Spleen (tissue), 11 donors: ENCODE results near the gene FLVCR2. TPM values are rescaled to one million over a fixed set of nuclear protein-coding genes. Genes with fewer than 3 reads are reported as not detected.

ENCODE experiments used
- DNase-seq: peaks from one replicate; pipeline ENCODE4 v3.0.0-alpha.2; 2020
- H3K27ac ChIP-seq, 8 donors: fragments of 200-600 bp; sonication (generic) in 7 of 8; 1 replicate in 4 of 8; 2 replicates in 4 of 8; pipeline versions ENCODE4 v1.5.0 to v1.8.0; 2016 to 2021; ENCODE audit warnings: inconsistent platforms in 4 of 8, mild to moderate bottlenecking in 4 of 8, moderate library complexity in 1 of 8
- H3K27me3 ChIP-seq, 7 donors: fragments of 200-600 bp; sonication (generic) in 6 of 7; replicated peaks in 1 of 7; 1 replicate in 4 of 7; 2 replicates in 3 of 7; pipeline versions ENCODE4 v1.5.0 to v1.8.0; 2016 to 2021; ENCODE audit warnings: inconsistent platforms in 3 of 7, mild to moderate bottlenecking in 1 of 7
- H3K36me3 ChIP-seq, 6 donors: fragments of 200-600 bp; sonication (generic) in 5 of 6; 1 replicate in 4 of 6; 2 replicates in 2 of 6; pipeline versions ENCODE4 v1.5.0 to v1.8.0; 2016 to 2021; ENCODE audit warnings: inconsistent platforms in 2 of 6
- H3K4me1 ChIP-seq, 6 donors: fragments of 200-600 bp; sonication (generic) in 5 of 6; 1 replicate in 3 of 6; 2 replicates in 3 of 6; pipeline versions ENCODE4 v1.5.0 to v1.8.0; 2016 to 2021; ENCODE audit warnings: inconsistent platforms in 3 of 6
- H3K4me3 ChIP-seq, 8 donors: fragments of 200-600 bp; sonication (generic) in 7 of 8; 1 replicate in 4 of 8; 2 replicates in 4 of 8; pipeline versions ENCODE4 v1.5.0 to v1.8.0; 2016 to 2021; ENCODE audit warnings: inconsistent platforms in 4 of 8, mild to moderate bottlenecking in 4 of 8, moderate library complexity in 2 of 8
- H3K9me3 ChIP-seq, 8 donors: fragments of 200-600 bp; sonication (generic) in 7 of 8; 1 replicate in 4 of 8; 2 replicates in 4 of 8; pipeline versions ENCODE4 v1.5.0 to v1.8.0; 2016 to 2021; ENCODE audit warnings: inconsistent platforms in 4 of 8
- POLR2A ChIP-seq, 3 donors: fragments of 450-650 bp; IDR thresholded peaks; one replicate each; pipeline ENCODE4 v1.5.1; 2017; ENCODE audit warnings: antibody characterized with exemption in 3 of 3, mild to moderate bottlenecking in 1 of 3
- POLR2AphosphoS5 ChIP-seq, 3 donors: sonication (generic); formaldehyde crosslinking; IDR thresholded peaks; one replicate each; pipeline ENCODE4 v1.5.1; 2017; ENCODE audit warnings: antibody characterized with exemption in 3 of 3
- WGBS, 5 donors: extraction: QIAGEN DNeasy Blood & Tissue Kit in 3 of 5; methylation state at CpG; one replicate each; pipeline versions ENCODE4 v1.1.5 to v1.1.7; 2013 to 2018; 5-methylcytosine and 5-hydroxymethylcytosine counted together
- intact Hi-C: fragments of 100-400 bp; cut with DNase I; formaldehyde crosslinking; loops from one replicate; pipeline ENCODE4 v1.15.0; 2023; ENCODE audit warnings: low total_unique reads
- polyA plus RNA-seq, 3 donors: library from polyadenylated mRNA; stranded (reverse); fragments of 200-250 nt; gene quantifications; one replicate each; pipeline ENCODE4 v1.2.1, GENCODE V29; 2013
- total RNA-seq, 7 donors: library from RNA; depleted of rRNA in 3 of 7; stranded (reverse); fragments of >200 nt in 3 of 7; fragmentation: NEBNext Ultra II Directional in 4 of 7; extraction: Animal tissue kit (Norgen Biotek cat#: 25700) in 4 of 7; gene quantifications; one replicate each; pipeline versions ENCODE4 v1.1.0 to v1.2.1, GENCODE V29; 2016 to 2021
- TF ChIP-seq, protein P1 (sequence below), 11 experiments: fragments of 200-600 bp in 7 of 11; fragments of 450-650 bp in 4 of 11; sonication (generic) in 4 of 11; IDR thresholded peaks in 8 of 11; conservative IDR thresholded peaks in 3 of 11; 1 replicate in 7 of 11; 2 replicates in 4 of 11; pipeline versions ENCODE4 v1.4.0 to v1.8.0; 2016 to 2021; ENCODE audit warnings: antibody characterized with exemption in 11 of 11, inconsistent platforms in 4 of 11, mild to moderate bottlenecking in 1 of 11
- donor health status: healthy with polysubstance abuse.
- donor health status: DM: no; HTN: no; CAD: no; lungs with moderate emphysema.
- donor health status: DM: no; HTN: no; CAD: no.
- donor health status: Bipolar disorder and iron deficiency.
- donor health status: healthy.
- donor health status: DM: no; HTN: no; CAD: no.
- donor health status: DM: yes; HTN: yes; CAD: no.

Gene FLVCR2
- total and polyA plus RNA-seq, 10 donors, result 4.8 to 47.9 (median 30.2) TPM

DNA sequence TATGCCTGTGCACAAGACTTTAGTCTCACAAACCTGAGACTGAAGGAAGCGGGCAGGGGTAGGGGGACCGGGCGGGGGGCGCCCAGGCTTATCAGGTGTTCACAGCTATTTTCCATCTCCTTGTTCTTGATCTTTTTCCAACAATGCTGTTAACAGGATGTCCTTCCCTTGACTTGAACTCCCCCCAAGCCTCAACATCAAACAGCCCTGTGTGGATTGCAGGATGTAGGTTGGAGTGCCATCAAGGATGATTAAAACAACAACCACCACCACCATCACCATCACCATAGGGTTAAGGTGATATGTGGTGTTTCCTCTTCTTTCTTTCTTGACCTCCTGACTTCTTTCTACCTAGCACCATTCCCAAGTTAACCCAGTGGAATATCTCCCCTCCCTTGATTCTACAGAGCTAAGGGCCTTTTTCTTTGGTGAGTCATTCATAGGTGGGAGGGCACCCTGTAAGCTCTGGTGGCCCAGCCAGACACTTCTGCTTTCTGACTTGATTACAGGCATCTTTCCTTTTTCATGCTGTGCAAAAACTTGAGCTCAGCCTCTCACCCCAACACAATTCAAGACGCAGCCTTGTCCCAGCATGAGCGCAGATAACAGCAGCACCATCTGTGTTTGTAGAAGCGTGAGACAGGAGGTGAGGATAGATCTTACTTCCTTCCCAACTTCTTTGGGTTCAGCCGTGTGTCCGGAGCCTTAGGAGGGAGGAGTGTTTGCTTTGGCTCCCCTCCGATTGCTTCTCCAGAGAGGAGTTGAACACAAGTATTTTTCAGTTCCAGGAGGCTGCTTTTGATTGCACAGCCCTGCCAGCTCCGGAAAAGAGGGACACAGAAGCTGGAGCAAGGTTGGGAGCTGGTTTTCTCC, 26.8 kb downstream of the FLVCR2 start:
- no peak for DNase-seq
- H3K4me3 ChIP-seq, result no peak overlapping the region
- no peaks in the 10 kb centered on the region for H3K36me3 ChIP-seq

DNA sequence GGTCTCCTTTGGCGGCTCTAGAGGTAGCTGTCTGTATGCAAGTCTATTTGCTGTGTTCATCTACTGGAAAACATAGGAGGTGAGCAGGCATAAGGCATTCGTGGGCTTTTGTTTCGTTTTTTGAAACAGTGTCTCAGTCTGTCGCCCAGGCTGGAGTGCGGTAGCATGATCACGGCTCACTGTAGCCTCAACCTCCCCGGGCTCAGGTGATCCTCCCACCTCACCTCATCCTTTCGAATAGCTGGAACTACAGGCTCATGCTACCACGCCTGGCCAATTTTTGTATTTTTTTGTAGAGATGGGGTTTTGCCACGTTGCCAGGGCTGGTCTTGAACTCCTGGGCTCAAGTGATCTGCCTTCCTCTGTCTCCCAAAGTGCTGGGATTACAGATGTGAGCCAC, 27.5 kb downstream of the FLVCR2 start:
- no peak for DNase-seq
- WGBS, 5 donors, result 82 to 94% (median 89%) methylated on average over 10 of the region's 10 CpGs
- Histone ChIP-seq H3K4me3 (no peak overlapping the region), H3K27ac (peak overlapping the region in 2 of 8 donors; percentile 37 to 59), H3K9me3 (peaks cover 0 to 19% (median 7%) of the 10 kb centered on the region in 8 donors), H3K27me3 (no peaks in the 10 kb centered on the region), H3K4me1 (peaks cover 0 to 64% (median 7%) of the 10 kb centered on the region in 6 donors), H3K36me3 (no peaks in the 10 kb centered on the region)
- TF ChIP-seq, protein P1, sequence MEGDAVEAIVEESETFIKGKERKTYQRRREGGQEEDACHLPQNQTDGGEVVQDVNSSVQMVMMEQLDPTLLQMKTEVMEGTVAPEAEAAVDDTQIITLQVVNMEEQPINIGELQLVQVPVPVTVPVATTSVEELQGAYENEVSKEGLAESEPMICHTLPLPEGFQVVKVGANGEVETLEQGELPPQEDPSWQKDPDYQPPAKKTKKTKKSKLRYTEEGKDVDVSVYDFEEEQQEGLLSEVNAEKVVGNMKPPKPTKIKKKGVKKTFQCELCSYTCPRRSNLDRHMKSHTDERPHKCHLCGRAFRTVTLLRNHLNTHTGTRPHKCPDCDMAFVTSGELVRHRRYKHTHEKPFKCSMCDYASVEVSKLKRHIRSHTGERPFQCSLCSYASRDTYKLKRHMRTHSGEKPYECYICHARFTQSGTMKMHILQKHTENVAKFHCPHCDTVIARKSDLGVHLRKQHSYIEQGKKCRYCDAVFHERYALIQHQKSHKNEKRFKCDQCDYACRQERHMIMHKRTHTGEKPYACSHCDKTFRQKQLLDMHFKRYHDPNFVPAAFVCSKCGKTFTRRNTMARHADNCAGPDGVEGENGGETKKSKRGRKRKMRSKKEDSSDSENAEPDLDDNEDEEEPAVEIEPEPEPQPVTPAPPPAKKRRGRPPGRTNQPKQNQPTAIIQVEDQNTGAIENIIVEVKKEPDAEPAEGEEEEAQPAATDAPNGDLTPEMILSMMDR (IDR thresholded peaks at IDR 0.05 in 8 of 11, conservative IDR thresholded peaks at IDR 0.05 in 3 of 11), result no peak
- no peak for TF ChIP-seq POLR2A (IDR thresholded peaks at IDR 0.05)
- no peak for TF ChIP-seq POLR2AphosphoS5 (IDR thresholded peaks at IDR 0.05)
- intact Hi-C loops, result no loop called here

More for the DNA sequence above, 26.8 kb downstream of the FLVCR2 start:
- Histone ChIP-seq H3K4me1 (peaks cover 0 to 58% (median 5%) of the 10 kb centered on the region in 6 donors), H3K27me3 (no peaks in the 10 kb centered on the region), H3K27ac (peak overlapping the region in 3 of 8 donors; percentile 37 to 59 (median 49)), H3K9me3 (peaks cover 0 to 19% (median 7%) of the 10 kb centered on the region in 8 donors)
- intact Hi-C loops, result no loop called here
- WGBS, 5 donors, result 67 to 80% (median 72%) methylated on average over 11 of the region's 11 CpGs
- TF ChIP-seq POLR2A (IDR thresholded peaks at IDR 0.05) (no peak), POLR2AphosphoS5 (IDR thresholded peaks at IDR 0.05) (peak in 1 of 3 donors; percentile 19)

DNA sequence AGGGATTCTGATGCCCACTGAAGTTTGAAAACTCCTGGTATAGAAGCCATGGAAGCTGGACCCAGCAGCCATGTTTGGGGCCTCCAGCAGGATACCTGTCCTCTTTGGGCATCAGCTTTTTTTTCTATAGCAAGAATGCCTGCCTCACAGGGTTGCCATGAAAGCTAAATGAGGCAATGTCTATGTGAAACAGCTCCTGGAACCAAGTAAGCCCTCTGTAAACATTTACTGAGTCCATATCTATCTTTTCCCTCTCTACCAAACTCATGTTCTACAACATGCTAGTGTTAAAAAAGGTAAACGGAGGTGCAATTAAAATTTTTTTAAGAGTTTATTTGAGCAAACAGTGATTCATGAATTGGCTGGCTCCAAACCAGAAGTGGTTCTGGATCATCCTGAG, 28.6 kb downstream of the FLVCR2 start:
- Histone ChIP-seq H3K4me3 (no peak overlapping the region), H3K4me1 (peaks cover 0 to 72% (median 12%) of the 10 kb centered on the region in 6 donors), H3K36me3 (no peaks in the 10 kb centered on the region), H3K9me3 (peaks cover 0 to 19% (median 7%) of the 10 kb centered on the region in 8 donors), H3K27ac (no peak overlapping the region), H3K27me3 (no peaks in the 10 kb centered on the region)
- 96 to 100% (median 97%) methylated on average over 1 of the region's 1 CpG for WGBS, 5 donors
- no peak for DNase-seq
- intact Hi-C loops, result no loop called here
- TF ChIP-seq POLR2AphosphoS5 (IDR thresholded peaks at IDR 0.05) (no peak), POLR2A (IDR thresholded peaks at IDR 0.05) (no peak)
- TF ChIP-seq, protein P1 (IDR thresholded peaks at IDR 0.05 in 8 of 11, conservative IDR thresholded peaks at IDR 0.05 in 3 of 11), result no peak

DNA sequence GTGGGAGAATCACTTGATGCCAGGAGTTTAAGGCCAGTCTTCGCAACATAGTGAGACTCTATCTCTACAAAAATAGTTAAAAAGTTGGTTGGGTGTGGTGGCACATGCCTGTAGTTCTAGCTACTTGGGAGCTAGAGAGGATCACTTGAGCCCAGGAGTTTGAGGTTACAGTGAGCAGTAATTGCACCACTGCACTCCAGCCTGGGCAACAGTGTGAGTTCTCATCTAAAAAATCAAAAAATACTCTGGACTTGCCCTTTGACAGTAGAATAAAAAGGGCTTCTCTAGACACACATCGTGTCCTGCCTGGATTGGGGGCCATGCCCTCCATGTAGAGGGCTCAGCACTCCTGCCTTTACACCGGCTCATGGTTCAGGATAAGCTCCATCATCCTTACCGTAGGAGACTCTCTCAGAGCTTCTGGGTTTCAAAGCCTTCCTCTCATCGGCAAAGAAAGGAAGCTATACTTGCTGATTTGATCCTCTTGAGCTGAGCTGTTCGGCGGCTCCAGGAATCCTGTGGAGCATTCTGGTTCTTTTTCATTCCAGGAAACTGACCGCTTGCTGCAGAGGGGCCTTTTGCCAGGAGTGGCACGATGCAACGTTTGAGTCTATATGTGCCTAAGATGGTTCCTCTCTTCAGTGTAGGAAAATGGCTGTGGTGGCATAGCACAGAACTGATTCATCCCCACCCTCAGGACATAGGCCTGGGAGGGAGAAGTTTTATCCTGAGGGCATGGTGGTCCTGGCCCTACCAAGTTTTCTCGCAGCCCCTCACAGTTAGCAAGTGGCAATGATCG, 29.6 kb downstream of the FLVCR2 start:
- Histone ChIP-seq H3K27ac (peak overlapping the region in 4 of 8 donors; percentile 75 to 82 (median 78)), H3K4me1 (peaks cover 0 to 63% (median 10%) of the 10 kb centered on the region in 6 donors), H3K36me3 (no peaks in the 10 kb centered on the region), H3K4me3 (no peak overlapping the region), H3K27me3 (no peaks in the 10 kb centered on the region), H3K9me3 (peaks cover 0 to 19% (median 7%) of the 10 kb centered on the region in 8 donors)
- no peak for DNase-seq
- WGBS, 5 donors, result 88 to 94% (median 92%) methylated on average over 12 of the region's 12 CpGs
- intact Hi-C loops, result no loop called here
- TF ChIP-seq POLR2AphosphoS5 (IDR thresholded peaks at IDR 0.05) (no peak), POLR2A (IDR thresholded peaks at IDR 0.05) (no peak)
- TF ChIP-seq, protein P1 (IDR thresholded peaks at IDR 0.05 in 8 of 11, conservative IDR thresholded peaks at IDR 0.05 in 3 of 11), result no peak
